SK-N-SH (cell line): ENCODE data around the gene PCSK6. TPM values are rescaled to one million over a fixed set of nuclear protein-coding genes. Genes with fewer than 3 reads are reported as not detected.

Experiments used
- CTCF ChIA-PET: fragments of 300-600, 350-600 bp; formaldehyde crosslinking; extraction: SDS; loops from one replicate; lab custom pipeline; 2021; lab: Yijun Ruan, JAX
- POLR2A ChIA-PET: fragments of 350-600 bp; sonication (Branson Sonifier 250); formaldehyde crosslinking; extraction: SDS; loops from one replicate; lab custom pipeline; 2020; ENCODE audit warnings: antibody characterized with exemption, inconsistent platforms; lab: Yijun Ruan, JAX
- DNase-seq: peaks from one replicate; pipeline ENCODE4 v3.0.0; 2012
- H2AFZ ChIP-seq: fragments of 200-600 bp; sonication (generic); 2 replicates; pipeline ENCODE4 v1.8.1; 2016; ENCODE audit warnings: antibody characterized with exemption, mild to moderate bottlenecking, low read depth
- H3F3A ChIP-seq: fragments of 200-600 bp; sonication (generic); replicated peaks from 2 replicates; pipeline ENCODE3; 2016; ENCODE audit warnings: antibody characterized with exemption, mild to moderate bottlenecking; ENCODE audit not compliant: insufficient read depth
- H3K27ac ChIP-seq, 2 experiments: fragments of 200-500 bp in 1 of 2; fragments of 200-600 bp in 1 of 2; sonication (Bioruptor generic) in 1 of 2; sonication (generic), shearing (Covaris generic) in 1 of 2; 2 replicates each; pipeline versions ENCODE4 v1.5.1 to v1.6.1; 2014 to 2016; ENCODE audit warnings: low read depth in 2 of 2, inconsistent platforms in 1 of 2, low read length in 1 of 2, mild to moderate bottlenecking in 1 of 2, mixed read lengths in 1 of 2
- H3K27me3 ChIP-seq: fragments of 200-600 bp; sonication (generic), shearing (Covaris generic); 2 replicates; pipeline ENCODE4 v1.6.1; 2016; ENCODE audit warnings: mixed run types; ENCODE audit not compliant: insufficient read depth
- H3K36me3 ChIP-seq, 2 experiments: fragments of 200-500 bp in 1 of 2; fragments of 200-600 bp in 1 of 2; sonication (Bioruptor generic) in 1 of 2; sonication (generic) in 1 of 2; replicated peaks in 1 of 2; 2 replicates each; pipeline versions ENCODE3 to v1.5.1; 2014 to 2016; ENCODE audit warnings: low read length in 1 of 2, mild to moderate bottlenecking in 1 of 2; ENCODE audit not compliant: insufficient read depth in 2 of 2, control insufficient read depth in 1 of 2
- H3K4me1 ChIP-seq, 2 experiments: fragments of 200-500 bp in 1 of 2; fragments of 200-600 bp in 1 of 2; sonication (Bioruptor generic) in 1 of 2; sonication (generic), shearing (Covaris generic) in 1 of 2; 2 replicates each; pipeline versions ENCODE4 v1.5.1 to v1.6.1; 2014 to 2016; ENCODE audit warnings: low read depth in 1 of 2, low read length in 1 of 2, mixed run types in 1 of 2; ENCODE audit not compliant: insufficient read depth in 2 of 2, control insufficient read depth in 1 of 2
- H3K4me2 ChIP-seq: fragments of 200-600 bp; sonication (generic), shearing (Covaris generic); 2 replicates; pipeline ENCODE4 v1.6.1; 2017; ENCODE audit warnings: mixed run types
- H3K4me3 ChIP-seq, 2 experiments: fragments of 200-500 bp in 1 of 2; fragments of 200-600 bp in 1 of 2; sonication (Bioruptor generic) in 1 of 2; sonication (generic), shearing (Covaris generic) in 1 of 2; 2 replicates each; pipeline versions ENCODE4 v1.5.1 to v1.8.1; 2014 to 2016; ENCODE audit warnings: low read depth in 2 of 2, inconsistent platforms in 1 of 2, low read length in 1 of 2, mild to moderate bottlenecking in 1 of 2, mixed read lengths in 1 of 2, moderate library complexity in 1 of 2
- H3K79me2 ChIP-seq: fragments of 200-600 bp; sonication (generic); 2 replicates; pipeline ENCODE4 v1.8.1; 2017; ENCODE audit warnings: mild to moderate bottlenecking; ENCODE audit not compliant: insufficient read depth
- H3K9ac ChIP-seq: fragments of 200-600 bp; sonication (generic); 2 replicates; pipeline ENCODE4 v1.6.1; 2017; ENCODE audit warnings: mixed run types
- H3K9me2 ChIP-seq: fragments of 200-600 bp; sonication (generic); 2 replicates; pipeline ENCODE4 v1.6.1; 2017; ENCODE audit warnings: mixed run types
- H3K9me3 ChIP-seq: fragments of 200-600 bp; sonication (generic); 2 replicates; pipeline ENCODE4 v1.6.1; 2017; ENCODE audit warnings: mixed run types, mild to moderate bottlenecking, moderate library complexity
- H4K20me1 ChIP-seq: fragments of 200-600 bp; sonication (generic); 2 replicates; pipeline ENCODE4 v1.6.1; 2017; ENCODE audit warnings: mild to moderate bottlenecking, mixed run types; ENCODE audit not compliant: insufficient read depth
- CHD2 ChIP-seq: fragments of 150-350 bp; IDR thresholded peaks from 2 replicates; pipeline ENCODE4 v1.6.1; 2018; ENCODE audit warnings: low read length; ENCODE audit not compliant: partially characterized antibody
- CTCF ChIP-seq: fragments of 200-600 bp; sonication (generic); IDR thresholded peaks from 2 replicates; pipeline ENCODE4 v1.6.1; 2017; ENCODE audit warnings: antibody characterized with exemption, mild to moderate bottlenecking, moderate library complexity
- EP300 ChIP-seq, 2 experiments: IDR thresholded peaks; 2 replicates each; pipeline versions ENCODE4 v1.4.0 to v1.6.1; 2012; ENCODE audit warnings: borderline replicate concordance in 1 of 2, low read depth in 1 of 2, low read length in 1 of 2
- EZH2phosphoT487 ChIP-seq: fragments of 200-600 bp; sonication (generic); IDR thresholded peaks from 2 replicates; pipeline ENCODE4 v1.6.1; 2017; ENCODE audit warnings: low read depth, mixed run types, mild to moderate bottlenecking, antibody characterized with exemption, moderate library complexity, borderline replicate concordance
- GABPA ChIP-seq: IDR thresholded peaks from 2 replicates; pipeline ENCODE4 v1.4.0; 2012; ENCODE audit warnings: low read depth, mild to moderate bottlenecking
- MEF2A ChIP-seq: IDR thresholded peaks from 2 replicates; pipeline ENCODE4 v1.4.0; 2012; ENCODE audit warnings: low read depth, borderline replicate concordance
- NFIC ChIP-seq: IDR thresholded peaks from 2 replicates; pipeline ENCODE4 v1.4.0; 2012; ENCODE audit warnings: borderline replicate concordance
- RFX5 ChIP-seq: IDR thresholded peaks from 2 replicates; pipeline ENCODE4 v1.6.1; 2012; ENCODE audit warnings: mild to moderate bottlenecking, improper control_type of control experiment, low read length
- RXRA ChIP-seq: IDR thresholded peaks from 2 replicates; pipeline ENCODE4 v1.4.0; 2012; ENCODE audit warnings: low read depth, mild to moderate bottlenecking, borderline replicate concordance
- SIN3A ChIP-seq: IDR thresholded peaks from 2 replicates; pipeline ENCODE4 v1.6.1; 2012; ENCODE audit warnings: low read depth, mild to moderate bottlenecking, low read length, moderate library complexity, borderline replicate concordance
- SMC3 ChIP-seq: IDR thresholded peaks from 2 replicates; pipeline ENCODE4 v1.6.1; 2012; ENCODE audit warnings: low read depth, low read length, improper control_type of control experiment
- USF2 ChIP-seq: fragments of 150-350 bp; IDR thresholded peaks from 2 replicates; pipeline ENCODE4 v1.6.1; 2017; ENCODE audit warnings: antibody characterized with exemption, low read length, low read depth, borderline replicate concordance
- YY1 ChIP-seq: IDR thresholded peaks from 2 replicates; pipeline ENCODE4 v1.4.0; 2012; ENCODE audit warnings: low read depth, mild to moderate bottlenecking
- ZBTB33 ChIP-seq: IDR thresholded peaks from 2 replicates; pipeline ENCODE4 v1.4.0; 2012; ENCODE audit warnings: low read depth, borderline replicate concordance
- WGBS: methylation state at CpG from one replicate; pipeline ENCODE4 v1.1.6; 2017; ENCODE audit warnings: low lambda C conversion rate; 5-methylcytosine and 5-hydroxymethylcytosine counted together
- polyA plus RNA-seq, 3 experiments: library from polyadenylated mRNA; depleted of rRNA; stranded (reverse); fragments of >200 nt; gene quantifications; 2 replicates each; pipeline ENCODE4 v1.2.3, GENCODE V29; 2012

PCSK6 gene
- polyA plus RNA-seq, 1 of the 3 experiments (the other 2 are of a cell fraction) = 0.03 TPM

- Histone ChIP-seq H3K79me2 (no peaks in the 10 kb centered on the region), H2AFZ (no peak overlapping the region), H3K4me3 (no peak overlapping the region), H3K27ac (no peak overlapping the region), H3K36me3 (no peaks in the 10 kb centered on the region), H3K4me1 (peaks cover 0 to 7% of the 10 kb centered on the region in 2 experiments; a peak in 1 of 4 replicates), H3K9ac (no peak overlapping the region), H3K4me2 (no peak overlapping the region), H3F3A (no peaks in the 10 kb centered on the region), H3K27me3 (no peaks in the 10 kb centered on the region), H3K9me3 (no peaks in the 10 kb centered on the region), H4K20me1 (no peaks in the 10 kb centered on the region), H3K9me2 (no peaks in the 10 kb centered on the region)
- 55% methylated on average over 11 of the region's 11 CpGs for WGBS
- DNase-seq = no peak
- POLR2A ChIA-PET = no interaction called here
- TF ChIP-seq YY1 (no peak), GABPA (no peak), EP300 (IDR thresholded peaks at IDR 0.05; ENCODE audit: borderline replicate concordance in 1 of 2, low read depth in 1 of 2, low read length in 1 of 2) (no peak), RXRA (no peak), SMC3 (no peak), EZH2phosphoT487 (no peak), RFX5 (no peak), SIN3A (no peak), NFIC (no peak), MEF2A (no peak), USF2 (no peak)
- CTCF ChIA-PET = no interaction called here
Observed at GRCh38 chr15:101479342-101479845, 10.1 kb downstream of the PCSK6 start.

- no peak overlapping the region for H3K4me3 ChIP-seq
- no peaks in the 10 kb centered on the region for H3K9me2 ChIP-seq
- WGBS = 65% methylated on average over 14 of the region's 14 CpGs
- no peak for DNase-seq
- H3F3A ChIP-seq = no peaks in the 10 kb centered on the region
- no peaks in the 10 kb centered on the region for H3K27me3 ChIP-seq
- no peak overlapping the region for H3K27ac ChIP-seq
- no peaks in the 10 kb centered on the region for H3K9me3 ChIP-seq
- no peak overlapping the region for H2AFZ ChIP-seq
- H3K36me3 ChIP-seq = no peaks in the 10 kb centered on the region
- no peaks in the 10 kb centered on the region for H3K79me2 ChIP-seq
- ChIA-PET CTCF (no interaction called here), POLR2A (no interaction called here)
- H3K9ac ChIP-seq = no peak overlapping the region
- no peaks in the 10 kb centered on the region for H4K20me1 ChIP-seq
- H3K4me2 ChIP-seq = no peak overlapping the region
- H3K4me1 ChIP-seq = peaks cover 0 to 7% of the 10 kb centered on the region in 2 experiments; a peak in 1 of 4 replicates
- TF ChIP-seq ZBTB33 (no peak), EP300 (IDR thresholded peaks at IDR 0.05; ENCODE audit: borderline replicate concordance in 1 of 2, low read depth in 1 of 2, low read length in 1 of 2) (no peak), CHD2 (no peak), CTCF (no peak)
Observed at GRCh38 chr15:101478701-101479341, 10.7 kb downstream of the PCSK6 start.
